HG03565 (cell line): Measurements from ENCODE around the gene VWA8.
"Not testable (repeated sequence)": the region's sequence is repeated elsewhere in the genome, so short reads cannot be mapped to it uniquely, and the experiment has no call there.

ENCODE experiments used
- ATAC-seq: cut with Tn5 transposase; IDR thresholded peaks from one replicate; pipeline ENCODE4 v1.9.1; 2021; ENCODE audit warnings: mild to moderate bottlenecking, moderate library complexity; ENCODE audit not compliant: unreplicated experiment

VWA8 gene

DNA sequence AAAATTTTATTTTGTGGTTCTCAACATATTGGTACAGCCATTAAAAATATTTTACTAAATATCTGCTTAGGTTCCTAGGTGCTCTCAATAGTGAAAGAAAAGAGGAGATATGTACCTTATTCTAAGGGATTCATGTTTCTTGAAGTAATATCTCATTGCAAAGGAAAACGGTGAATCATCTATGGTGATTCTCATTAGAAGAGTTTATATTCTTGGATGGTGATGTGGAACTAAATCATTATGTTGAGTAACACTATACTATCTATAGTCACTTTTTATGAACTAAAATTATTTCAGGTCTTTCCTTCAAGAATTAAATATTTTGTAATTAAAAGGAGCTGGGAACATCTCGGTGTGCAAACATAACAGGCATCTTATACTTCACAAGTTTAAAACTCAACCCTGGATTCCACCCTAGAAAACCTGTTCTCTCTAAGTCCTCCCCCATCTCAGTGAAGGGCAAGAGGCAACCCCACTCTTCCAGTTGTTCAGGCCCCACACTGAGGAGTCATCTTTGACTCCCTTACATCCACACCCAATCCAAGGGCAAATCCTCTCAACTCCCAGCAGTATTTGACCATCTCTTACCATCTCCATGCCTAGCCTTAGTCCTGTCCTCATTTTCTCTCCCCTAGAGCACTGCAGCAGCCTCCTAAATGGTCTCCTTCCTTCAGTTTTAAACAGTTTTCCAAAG is 363.4 kb downstream of the VWA8 start:
- ATAC-seq, result no peak

DNA sequence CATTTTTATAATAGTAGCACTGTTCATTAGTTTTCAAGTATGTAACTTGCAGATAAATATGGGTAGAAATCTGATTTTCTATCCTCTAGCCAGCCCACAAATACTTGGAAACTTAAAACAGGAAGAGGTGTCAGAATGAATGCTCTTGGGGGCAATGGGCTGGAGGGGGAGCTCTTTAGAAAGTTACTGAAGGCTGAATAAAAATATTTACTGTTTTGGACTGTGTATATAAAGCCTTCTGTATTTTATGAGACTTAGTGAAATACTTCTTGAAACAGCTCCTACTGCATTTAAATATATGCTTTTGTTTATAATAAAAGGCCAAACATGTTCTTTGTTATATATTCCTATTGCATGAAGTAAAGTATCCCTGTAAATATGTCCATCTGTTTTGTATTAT is 364.7 kb downstream of the VWA8 start:
- ATAC-seq, result no peak

DNA sequence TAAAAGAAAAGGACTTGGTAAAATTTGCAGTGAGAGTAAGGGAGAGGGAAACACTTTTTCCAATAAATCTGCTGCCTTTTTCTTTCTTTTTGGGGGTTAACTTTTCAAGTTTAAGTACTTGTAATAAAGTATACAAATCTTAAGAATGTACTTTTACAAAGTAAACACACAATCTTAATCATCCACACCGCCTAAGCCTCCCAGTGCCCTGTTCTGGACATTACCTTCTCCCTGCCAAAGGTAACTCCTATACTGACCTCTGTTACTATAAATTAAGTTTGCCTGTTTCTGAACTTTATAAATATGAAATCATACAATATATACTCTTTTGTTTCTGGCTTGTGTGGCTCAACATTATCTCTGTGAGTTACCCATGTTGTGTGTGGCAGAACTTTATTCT is 365.6 kb downstream of the VWA8 start:
- no peak for ATAC-seq

DNA sequence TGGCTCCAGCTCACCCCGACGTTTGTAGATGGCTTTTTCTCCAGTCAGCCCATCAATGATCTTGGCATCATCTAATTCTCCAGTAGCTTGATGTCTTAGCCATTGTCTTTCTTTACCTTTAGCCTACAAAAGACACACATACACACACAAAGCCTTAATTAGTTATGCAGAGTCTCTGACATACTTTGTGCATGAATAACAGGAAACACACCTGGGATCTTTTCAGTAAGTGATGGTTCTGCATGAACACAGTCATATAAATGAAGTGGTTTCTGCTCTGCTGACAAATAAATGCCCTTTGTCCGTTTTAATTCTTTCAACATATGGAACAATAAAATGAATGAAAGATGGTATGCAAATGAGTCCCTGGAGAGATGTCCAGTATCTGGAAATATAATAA is 370.3 kb downstream of the VWA8 start:
- ATAC-seq, result no peak

DNA sequence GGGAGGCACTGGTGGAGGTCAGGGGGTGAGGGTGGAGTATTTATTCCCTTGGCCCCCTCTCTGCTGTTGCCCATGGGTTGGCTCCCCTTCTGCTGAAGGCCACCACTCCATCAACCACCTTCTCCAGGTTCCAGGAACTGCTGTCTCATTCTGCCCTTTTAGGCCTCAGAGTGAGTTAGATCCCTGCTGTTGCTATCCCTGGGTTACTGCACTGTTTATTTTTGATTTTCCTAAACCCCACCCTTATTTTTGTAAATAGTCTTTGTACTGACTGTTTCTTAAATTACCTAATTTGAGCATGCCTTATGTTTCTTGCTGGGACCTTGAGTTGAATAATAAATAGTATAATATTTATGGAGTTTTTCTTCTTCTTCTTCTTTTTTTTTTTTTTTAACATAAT is 370.8 kb downstream of the VWA8 start:
- no peak for ATAC-seq

DNA sequence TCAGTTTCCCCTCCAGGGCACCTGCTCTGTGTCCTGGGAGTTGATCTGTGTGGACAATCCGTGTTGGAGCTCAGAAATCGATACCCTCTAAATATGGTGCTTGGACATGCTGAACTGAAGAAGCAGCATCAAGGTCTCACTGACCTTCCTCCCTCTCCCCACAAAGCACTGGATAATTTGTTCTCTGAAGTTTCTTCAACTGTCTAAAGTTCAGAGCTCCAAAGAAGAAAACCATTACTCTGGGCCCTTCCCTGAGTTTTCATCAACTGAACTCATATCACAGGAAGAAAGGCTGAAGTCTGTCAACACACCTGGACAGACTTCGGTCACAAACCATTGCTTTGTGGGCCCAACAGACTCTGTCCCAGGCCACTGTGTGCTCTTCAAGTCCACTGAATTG is 371.5 kb downstream of the VWA8 start:
- no peak for ATAC-seq

DNA sequence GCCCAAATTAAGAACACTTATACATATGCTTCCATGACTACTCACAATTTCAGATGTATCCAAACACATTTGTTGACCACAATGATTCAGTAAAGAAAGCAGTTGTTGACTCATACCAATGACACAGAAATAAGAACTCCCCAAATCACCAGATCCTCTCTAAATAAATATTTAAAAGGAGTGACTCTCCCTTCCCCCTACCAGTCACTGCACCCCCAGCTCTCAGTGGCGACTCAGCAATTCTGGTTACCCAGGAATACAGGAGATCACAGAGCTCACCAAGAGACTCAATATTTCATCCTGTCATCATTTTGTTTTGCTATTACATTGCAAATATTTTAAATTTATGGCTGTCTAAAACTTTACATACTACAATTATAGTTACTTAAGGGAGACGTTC is 372.0 kb downstream of the VWA8 start:
- no peak for ATAC-seq

DNA sequence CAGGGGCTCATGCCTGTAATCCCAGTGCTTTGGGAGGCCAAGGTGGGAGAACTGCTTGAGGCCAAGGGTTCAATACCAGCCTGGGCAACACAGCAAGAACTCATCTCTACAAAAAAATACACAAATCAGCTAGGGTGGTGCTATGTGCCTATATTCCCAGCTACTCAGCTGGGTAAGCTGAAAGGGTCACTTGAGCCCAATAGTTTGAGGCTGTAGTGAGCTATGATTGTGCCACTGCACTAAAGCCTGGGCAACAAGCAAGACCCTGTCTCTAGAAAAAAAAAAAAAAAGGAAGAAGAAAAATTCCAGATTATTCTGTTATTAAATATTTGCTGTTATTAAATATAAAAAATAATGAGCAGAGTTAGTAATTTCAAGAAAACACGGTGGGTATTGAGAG is 372.5 kb downstream of the VWA8 start:
- ATAC-seq, result no peak

DNA sequence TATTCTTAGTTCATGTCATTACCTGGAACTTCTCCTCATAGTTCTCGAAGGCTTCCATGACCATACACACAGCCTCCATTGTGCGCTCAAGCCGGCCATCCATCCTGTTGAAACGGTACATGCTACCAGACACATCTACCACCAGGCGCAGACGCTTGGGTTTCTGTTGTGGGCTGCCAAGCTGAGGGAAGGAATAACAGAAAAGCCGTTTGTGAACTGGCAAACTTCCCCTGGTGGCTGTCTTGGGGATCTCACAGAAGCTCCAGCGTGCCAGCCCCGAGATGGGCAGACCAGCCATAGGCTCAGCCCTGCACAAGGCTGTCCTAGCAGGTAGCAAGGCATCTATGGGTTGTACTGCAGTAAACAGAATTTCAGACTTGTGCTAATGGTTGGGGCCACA is 373.4 kb downstream of the VWA8 start:
- ATAC-seq, result no peak

DNA sequence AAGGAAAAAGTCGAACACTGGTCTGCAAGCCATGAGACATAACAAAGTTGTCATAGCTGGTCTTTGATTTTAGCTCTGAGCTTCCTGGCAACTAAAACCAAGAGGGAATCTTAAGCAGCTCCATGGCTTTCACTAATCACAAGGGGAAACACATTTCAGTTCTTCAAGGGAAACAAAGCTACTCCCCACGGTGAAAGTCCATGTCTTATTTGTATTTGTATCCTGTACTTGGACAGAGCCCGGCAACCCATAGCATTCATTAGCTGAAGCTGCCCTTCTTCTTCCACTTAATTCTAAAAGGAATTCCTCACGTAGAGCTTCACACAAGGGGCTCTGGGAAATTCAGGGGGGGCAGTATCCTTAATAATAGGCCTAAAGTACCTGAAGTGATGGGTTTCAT is 374.7 kb downstream of the VWA8 start:
- no peak for ATAC-seq

DNA sequence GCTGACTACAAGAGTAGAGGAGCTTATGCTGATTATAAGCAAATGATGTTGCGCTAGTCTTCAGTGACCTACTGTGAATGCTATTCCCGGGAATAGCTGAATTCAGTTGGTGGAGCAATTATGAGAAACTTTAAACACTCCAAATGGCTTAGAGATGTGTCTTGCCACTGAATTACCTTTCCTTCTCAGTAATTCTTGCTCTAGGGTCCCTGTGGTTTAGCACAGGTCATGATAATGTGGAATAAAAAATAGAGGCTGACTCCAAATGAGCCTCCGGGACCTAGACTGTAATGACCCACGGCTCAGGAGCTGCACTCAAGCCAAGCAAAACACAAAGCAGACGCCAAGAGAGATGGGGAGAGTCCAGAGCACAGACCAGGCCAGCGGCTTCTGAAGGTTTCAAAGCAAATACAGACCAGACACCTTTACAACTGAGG is 378.9 kb downstream of the VWA8 start:
- ATAC-seq, result no peak

DNA sequence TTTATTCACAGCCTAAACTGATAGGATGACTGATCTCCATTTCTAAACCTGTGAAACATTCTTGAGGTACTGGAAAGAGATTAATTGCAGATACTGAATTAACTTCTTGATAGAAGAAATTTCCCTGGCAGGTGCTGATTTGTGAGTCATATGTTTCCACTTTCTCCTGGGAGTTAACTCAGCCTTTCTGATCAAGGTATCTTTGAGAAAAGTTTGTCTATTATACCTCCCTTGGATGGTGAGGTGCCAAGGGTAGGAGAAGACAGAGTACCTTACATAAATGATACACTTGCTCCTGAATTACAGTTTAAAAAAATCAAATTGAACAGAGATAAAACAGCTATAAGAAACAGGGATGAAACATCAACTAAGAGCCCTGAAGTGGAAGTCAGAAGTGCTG is 380.6 kb downstream of the VWA8 start:
- no peak for ATAC-seq

DNA sequence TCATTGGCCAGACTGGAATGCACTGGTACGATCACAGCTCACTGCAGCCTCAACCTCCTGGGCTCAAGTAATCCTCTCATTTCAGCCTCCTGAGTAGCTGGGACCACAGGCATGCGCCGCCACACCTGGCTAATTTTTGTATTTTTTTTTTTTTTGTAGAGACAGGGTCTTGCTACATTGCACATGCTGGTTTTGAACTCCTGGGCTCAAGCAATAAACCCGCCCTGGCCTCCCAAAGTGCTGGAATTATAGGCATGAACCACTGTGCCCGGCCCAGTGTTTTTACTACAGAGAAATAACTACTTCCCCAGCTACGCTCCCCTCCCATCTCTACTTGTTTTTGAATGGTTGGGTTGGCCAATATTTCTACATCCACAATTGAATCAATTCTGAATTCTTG is 381.0 kb downstream of the VWA8 start:
- ATAC-seq, result no peak

DNA sequence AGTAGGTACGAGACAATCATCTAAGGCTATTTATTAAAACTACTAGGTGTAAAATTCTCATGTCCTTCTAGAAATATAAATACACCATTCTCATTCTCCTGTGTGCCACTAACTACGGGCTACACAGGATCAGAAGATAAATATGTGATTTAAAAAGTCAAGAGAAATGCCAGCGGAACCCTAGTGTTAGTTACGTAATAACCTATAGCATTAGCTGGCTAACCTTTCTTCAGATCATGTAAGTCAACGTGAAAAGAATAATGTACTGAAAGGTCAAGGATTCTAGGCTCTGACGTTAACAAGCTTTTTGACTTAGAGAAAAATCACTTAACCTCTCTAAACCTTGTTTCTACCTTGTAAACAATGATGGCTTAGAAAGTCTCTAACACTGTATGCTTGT is 381.7 kb downstream of the VWA8 start:
- ATAC-seq, result no peak

DNA sequence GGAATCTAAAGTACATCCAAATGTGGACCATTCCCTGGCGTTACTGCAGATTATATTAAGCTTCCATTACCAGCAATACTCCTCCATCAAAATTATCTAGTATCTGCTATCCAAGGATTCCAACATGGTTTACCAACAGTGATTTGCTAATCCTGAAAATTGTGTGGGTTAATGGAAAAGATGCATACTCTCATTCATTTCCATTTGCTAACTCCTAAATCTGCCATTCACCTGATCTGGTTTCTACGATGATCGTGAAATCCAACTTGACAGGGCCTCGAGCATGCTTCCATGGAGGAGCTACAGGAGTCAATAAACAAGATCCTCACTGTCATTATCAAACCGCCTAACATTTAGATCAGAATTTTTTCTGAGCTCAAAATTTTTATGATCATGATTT is 382.5 kb downstream of the VWA8 start:
- ATAC-seq, result no peak

DNA sequence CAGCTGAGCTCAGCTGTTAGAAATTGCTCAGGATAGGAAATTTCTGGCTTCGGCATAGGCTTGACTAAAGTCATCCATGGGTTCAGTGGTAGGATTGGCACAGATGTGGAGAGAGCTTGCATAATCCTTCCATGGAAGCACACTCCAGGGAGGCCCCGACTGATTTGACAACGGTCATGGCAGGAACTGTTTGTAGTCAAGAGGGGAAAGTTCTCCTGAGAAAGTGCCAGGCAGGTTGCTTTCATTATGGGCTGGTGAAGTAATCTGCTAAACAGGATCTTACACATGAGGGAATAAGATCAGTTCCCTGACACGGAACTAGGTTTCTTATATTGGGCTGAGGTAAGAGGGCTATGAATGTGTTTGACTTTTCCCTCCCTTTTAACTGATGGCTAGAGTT is 383.5 kb downstream of the VWA8 start:
- ATAC-seq, result no peak

DNA sequence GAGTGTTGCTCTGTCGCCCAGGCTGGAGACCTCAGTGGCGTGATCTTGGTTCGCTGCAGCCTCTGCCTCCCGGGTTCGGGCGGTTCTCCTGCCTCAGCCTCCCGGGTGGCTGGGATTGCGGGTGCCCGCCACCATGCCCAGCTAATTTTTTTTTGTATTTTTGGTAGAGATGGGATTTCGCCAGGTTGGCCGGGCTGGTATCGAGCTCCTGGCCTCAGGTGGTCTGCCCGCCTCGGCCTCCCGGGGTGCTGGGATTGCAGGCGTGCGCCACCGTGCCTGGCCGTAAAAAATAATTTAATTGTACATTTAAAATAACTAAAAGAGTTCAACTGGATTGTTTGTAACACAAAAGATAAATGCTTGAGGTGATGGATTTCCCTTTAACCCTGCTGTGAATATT is 387.3 kb downstream of the VWA8 start:
- ATAC-seq, result not testable (repeated sequence)

DNA sequence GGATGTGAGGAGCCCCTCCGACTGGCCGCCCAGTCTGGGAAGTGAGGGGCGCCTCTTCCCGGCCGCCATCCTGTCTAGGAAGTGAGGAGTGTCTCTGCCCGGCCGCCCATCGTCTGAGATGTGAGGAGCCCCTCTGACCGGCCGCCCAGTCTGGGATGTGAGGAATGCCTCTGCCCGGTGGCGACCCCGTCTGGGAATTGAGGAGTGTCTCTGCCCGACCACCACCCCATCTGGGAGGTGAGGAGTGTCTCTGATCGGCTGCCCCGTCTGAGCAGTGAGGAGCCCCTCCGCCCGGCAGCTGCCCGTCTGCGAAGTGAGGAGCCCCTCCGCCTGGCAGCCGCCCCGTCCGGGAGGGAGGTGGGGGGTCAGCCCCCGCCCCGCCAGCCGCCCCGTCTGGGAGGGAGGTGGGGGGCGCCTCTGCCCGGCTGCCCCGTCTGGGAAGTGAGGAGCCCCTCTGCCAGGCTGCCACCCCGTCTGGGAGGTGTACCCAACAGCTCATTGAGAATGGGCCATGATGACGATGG is 389.0 kb downstream of the VWA8 start:
- ATAC-seq, result not testable (repeated sequence)

DNA sequence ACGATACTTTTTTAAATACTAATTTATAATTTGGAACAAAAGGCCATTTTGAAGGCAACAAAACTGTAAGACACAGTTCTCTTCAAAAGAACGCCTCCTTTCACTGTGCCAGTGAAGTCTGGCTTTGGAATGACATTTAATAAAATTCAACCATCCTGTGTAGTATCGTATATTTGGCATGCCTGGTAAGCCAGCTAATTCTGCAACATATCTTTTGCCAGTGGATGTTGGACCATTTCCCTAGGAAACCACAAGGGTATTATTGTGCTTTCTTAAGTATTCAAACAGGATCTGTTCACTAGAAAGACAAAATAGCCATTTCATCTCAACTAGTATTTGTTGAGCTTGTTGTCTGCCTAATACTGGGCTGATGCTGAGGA is 391.9 kb downstream of the VWA8 start:
- no peak for ATAC-seq

DNA sequence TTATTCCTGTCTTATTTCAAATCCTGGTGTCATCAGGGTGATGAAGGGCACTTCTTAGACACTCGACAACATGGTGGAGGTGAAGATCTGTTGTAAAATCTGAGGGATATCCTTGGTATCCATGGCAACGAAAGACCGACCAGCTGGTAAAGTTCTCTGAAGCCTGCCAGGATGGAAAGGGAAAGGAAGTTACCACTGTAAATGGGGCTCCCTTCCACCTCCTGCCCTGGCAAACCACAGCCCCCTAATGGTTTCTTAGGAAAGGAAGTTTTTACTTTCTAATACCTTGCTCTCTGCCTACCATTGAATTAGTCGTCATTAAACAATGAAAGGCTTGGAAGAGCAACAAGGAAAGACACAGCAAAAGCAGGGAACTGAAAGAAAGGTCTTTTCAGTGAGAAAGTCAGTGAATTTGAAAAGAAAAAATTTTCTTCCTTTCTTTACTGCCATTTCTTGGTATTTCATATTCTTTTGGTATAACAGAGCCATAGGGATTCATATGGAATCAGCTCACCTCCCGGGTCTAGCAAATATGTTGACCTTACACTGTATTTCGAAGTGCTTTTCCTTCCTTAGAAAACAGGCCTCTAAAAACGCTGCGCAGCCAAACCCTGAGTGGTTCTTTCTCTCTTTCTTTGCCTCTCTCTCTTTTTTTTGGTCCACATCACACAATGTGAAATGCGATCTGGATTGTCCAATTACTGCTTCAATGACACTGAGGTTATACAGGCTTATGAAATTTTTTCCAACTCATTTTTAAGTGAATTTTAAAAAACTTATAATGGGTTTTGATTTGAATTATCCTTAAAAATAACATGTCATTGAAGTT is 392.6 kb downstream of the VWA8 start:
- no peak for ATAC-seq

DNA sequence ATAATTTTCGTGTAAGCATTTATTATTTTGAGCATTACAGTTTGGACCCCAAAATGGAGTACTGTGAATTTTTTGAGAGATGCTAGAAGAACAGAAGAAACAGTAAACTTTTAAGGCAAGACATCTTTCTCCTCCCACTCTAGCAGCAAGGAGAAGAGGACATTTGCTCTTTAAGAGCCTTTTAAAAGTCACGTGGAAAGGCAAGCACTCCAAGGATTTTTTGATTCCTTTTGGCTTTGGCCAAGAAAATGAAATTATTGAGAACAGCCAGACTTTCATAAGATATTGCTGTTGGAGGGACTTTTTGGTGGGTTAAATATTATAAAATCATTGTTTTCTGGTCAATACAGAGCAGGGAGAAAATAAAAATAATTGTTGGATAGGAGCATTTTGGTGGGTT is 393.5 kb downstream of the VWA8 start:
- ATAC-seq, result no peak

DNA sequence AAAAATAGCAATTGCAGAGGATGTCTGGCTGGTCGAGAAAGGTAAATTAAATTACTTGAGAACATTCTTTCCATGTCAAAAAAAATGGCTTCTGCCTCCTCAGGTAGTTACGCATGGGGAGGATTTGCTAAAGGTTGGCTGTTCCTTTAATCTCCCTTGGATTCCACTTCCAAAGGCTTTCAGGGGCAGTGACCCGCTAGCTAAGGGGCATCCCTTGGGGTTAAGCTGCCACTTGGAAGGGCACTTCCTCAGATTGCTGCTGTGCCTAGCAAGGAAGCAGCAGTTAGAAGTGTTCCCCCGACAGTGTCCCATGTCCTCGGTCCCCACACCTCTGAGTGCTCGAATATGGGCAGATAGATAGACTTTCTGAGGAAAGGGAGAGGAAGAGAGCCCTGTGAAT is 395.1 kb downstream of the VWA8 start:
- no peak for ATAC-seq
